ENCODE data around the gene COQ4.

COQ4 gene

GRCh38 chr9:128370367-128370751, 47.7 kb downstream of the COQ4 start:
- no peak for TF ChIP-seq CTCF (IDR thresholded peaks at IDR 0.05)
- H3K9me3 ChIP-seq: no peaks in the 10 kb centered on the region
- H3K4me1 ChIP-seq (ENCODE audit: control insufficient read depth in 1 of 2, insufficient read depth in 1 of 2, low read depth in 1 of 2, low read length in 1 of 2): peaks cover 20 to 23% of the 10 kb centered on the region in 2 experiments
- no peaks in the 10 kb centered on the region for H3K36me3 ChIP-seq
- H3K27ac ChIP-seq: peak overlapping the region; percentile 93
- H3K4me3 ChIP-seq (ENCODE audit: low read depth in 1 of 2, low read length in 1 of 2): peak overlapping the region; percentile 73 to 81
- H3K27me3 ChIP-seq: peaks cover 2% of the 10 kb centered on the region

- TF ChIP-seq CTCF (IDR thresholded peaks at IDR 0.05): peak; percentile 37
- peak within 1 kb of the TSS; percentile 73 to 81 for H3K4me3 ChIP-seq (ENCODE audit: low read depth in 1 of 2, low read length in 1 of 2)
- no peaks in the 10 kb centered on the region for H3K36me3 ChIP-seq
- peak within 1 kb of the TSS; percentile 93 for H3K27ac ChIP-seq
- no peaks in the 10 kb centered on the region for H3K9me3 ChIP-seq
- H3K4me1 ChIP-seq (ENCODE audit: control insufficient read depth in 1 of 2, insufficient read depth in 1 of 2, low read depth in 1 of 2, low read length in 1 of 2): peaks cover 20 to 21% of the 10 kb centered on the region in 2 experiments
- H3K27me3 ChIP-seq: no peaks in the 10 kb centered on the region
These were observed 48.4 kb downstream of the COQ4 start, which contains the start of gene URM1 for GRCh38 chr9:128370752-128371629. Gene URM1, plus strand, starts transcription at chr9:128371374. Its CDS starts 7 bp downstream, at chr9:128371381.

- H3K27me3 ChIP-seq: no peaks in the 10 kb centered on the region
- no peaks in the 10 kb centered on the region for H3K36me3 ChIP-seq
- H3K27ac ChIP-seq: peak overlapping the region; percentile 93
- H3K9me3 ChIP-seq: no peaks in the 10 kb centered on the region
- peaks cover 20 to 21% of the 10 kb centered on the region in 2 experiments for H3K4me1 ChIP-seq (ENCODE audit: control insufficient read depth in 1 of 2, insufficient read depth in 1 of 2, low read depth in 1 of 2, low read length in 1 of 2)
- H3K4me3 ChIP-seq (ENCODE audit: low read depth in 1 of 2, low read length in 1 of 2): peak overlapping the region; percentile 73 to 81
- TF ChIP-seq CTCF (IDR thresholded peaks at IDR 0.05): no peak
These were observed 49.0 kb downstream of the COQ4 start for GRCh38 chr9:128371630-128372117.

- Histone ChIP-seq H3K27me3 (no peaks in the 10 kb centered on the region), H3K27ac (peak overlapping the region; percentile 93), H3K9me3 (no peaks in the 10 kb centered on the region), H3K4me3 (ENCODE audit: low read depth in 1 of 2, low read length in 1 of 2) (peak overlapping the region; percentile 73 to 81), H3K36me3 (no peaks in the 10 kb centered on the region), H3K4me1 (ENCODE audit: control insufficient read depth in 1 of 2, insufficient read depth in 1 of 2, low read depth in 1 of 2, low read length in 1 of 2) (peaks cover 20 to 21% of the 10 kb centered on the region in 2 experiments)
- no peak for TF ChIP-seq CTCF (IDR thresholded peaks at IDR 0.05)
These were observed 49.6 kb downstream of the COQ4 start for GRCh38 chr9:128372188-128372641.

- TF ChIP-seq CTCF (IDR thresholded peaks at IDR 0.05): no peak
- Histone ChIP-seq H3K4me3 (ENCODE audit: low read depth in 1 of 2, low read length in 1 of 2) (no peak overlapping the region), H3K4me1 (ENCODE audit: control insufficient read depth in 1 of 2, insufficient read depth in 1 of 2, low read depth in 1 of 2, low read length in 1 of 2) (peaks cover 20 to 21% of the 10 kb centered on the region in 2 experiments), H3K9me3 (no peaks in the 10 kb centered on the region), H3K27me3 (no peaks in the 10 kb centered on the region), H3K27ac (no peak overlapping the region), H3K36me3 (peaks cover 1% of the 10 kb centered on the region)
These were observed 50.1 kb downstream of the COQ4 start for GRCh38 chr9:128372784-128373183.

Data from neutrophil (primary cell).